Measurements from ENCODE around the gene TRIM72.
"Not testable (repeated sequence)": the region's sequence is repeated elsewhere in the genome, so short reads cannot be mapped to it uniquely, and the experiment has no call there.

TRIM72 gene

DNA sequence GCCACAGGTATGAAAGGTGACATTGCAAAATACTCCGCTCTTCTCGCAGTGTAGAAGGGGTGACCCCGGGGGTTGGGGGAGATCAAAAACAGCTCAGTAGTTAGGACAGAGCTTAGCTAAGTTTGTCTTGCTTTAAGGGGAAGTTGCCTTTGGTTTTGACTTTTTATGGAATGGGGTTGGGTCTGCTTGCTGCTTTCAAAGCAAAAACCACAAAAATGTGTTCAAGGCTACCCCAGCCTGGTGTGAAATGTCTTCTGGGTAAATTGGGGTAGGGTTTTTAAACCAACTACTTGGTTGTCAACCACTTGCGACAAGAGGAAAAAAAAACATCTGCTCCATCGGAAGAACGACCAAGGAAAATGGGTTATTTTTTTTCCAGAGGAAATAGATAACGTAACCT lies 27.7 kb upstream of the TRIM72 start:
- Mint-ChIP-seq H3K9me3 (no peaks in the 10 kb centered on the region), H3K4me1 (peaks cover 92% of the 10 kb centered on the region), H3K27me3 (no peaks in the 10 kb centered on the region), H3K4me3 (peak overlapping the region; percentile 97), H3K36me3 (ENCODE audit: low read depth) (peaks cover 98% of the 10 kb centered on the region), H3K27ac (peak overlapping the region; percentile 87)
- ATAC-seq, result no peak
- DNase-seq, result no peak

DNA sequence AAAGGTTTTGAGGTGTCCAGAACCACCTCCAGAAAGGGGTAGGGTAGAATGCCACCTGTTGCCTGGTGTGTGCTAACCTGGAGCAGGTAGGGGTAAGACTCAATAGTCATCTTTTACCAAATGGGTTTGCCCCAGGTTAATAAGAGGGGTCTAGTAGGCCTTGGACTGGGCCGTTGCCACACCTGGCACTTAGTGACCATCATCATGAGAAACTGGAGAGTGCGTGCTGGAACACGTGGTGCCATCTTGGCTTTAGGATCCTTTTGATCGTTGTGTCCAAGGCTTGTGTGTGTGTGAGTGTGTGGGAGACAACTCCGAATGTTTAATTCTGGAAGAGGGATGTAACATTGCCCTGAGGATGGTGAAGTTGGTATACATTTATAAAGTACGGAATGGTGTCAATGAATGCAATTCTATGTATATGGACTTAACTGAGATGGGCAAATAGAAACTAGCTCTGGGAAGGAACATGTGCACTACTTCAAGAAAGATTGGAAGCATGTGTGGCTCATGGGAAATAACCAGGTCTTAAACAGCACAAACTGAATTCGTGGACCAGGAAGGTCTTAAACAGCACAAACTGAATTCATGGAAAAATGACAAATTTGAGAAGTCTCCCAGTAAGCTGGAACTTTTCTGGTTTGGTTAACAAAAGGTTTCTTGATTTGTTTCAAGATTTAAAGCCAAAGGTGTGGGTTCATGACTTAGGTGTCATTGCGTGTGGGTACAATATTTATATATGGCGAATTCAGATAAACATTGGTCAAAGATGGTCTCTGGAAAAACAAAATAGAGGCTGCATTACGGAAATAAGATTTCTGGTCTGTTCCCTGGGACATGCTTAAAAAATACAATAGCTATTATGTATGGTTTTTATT lies 26.8 kb upstream of the TRIM72 start:
- Mint-ChIP-seq H3K4me3 (no peak overlapping the region), H3K9me3 (no peaks in the 10 kb centered on the region), H3K4me1 (peaks cover 92% of the 10 kb centered on the region), H3K27ac (peak overlapping the region; percentile 87), H3K36me3 (ENCODE audit: low read depth) (peaks cover 99% of the 10 kb centered on the region), H3K27me3 (no peaks in the 10 kb centered on the region)
- ATAC-seq (no peak), DNase-seq (no peak)

DNA sequence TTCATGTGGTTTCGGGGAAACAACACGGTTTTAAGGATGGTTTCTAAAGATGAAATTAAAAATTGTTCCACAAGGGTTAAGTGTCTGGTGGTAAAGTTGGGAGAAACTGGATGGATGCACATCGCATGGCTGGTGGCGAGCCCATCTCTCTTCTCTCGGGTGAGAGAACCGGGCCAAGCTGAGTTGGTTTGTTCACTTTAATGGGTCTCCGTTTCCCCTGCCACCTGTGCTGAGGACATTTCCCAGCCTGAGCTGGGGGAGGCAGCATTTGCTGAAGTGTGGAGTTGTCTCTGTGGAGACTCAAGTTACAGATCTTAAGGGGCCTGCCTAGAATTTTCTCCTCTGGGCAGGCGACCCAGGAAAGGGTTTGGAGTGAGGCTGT lies 26.1 kb upstream of the TRIM72 start:
- no peaks in the 10 kb centered on the region for H3K9me3 Mint-ChIP-seq
- H3K27me3 Mint-ChIP-seq, result no peaks in the 10 kb centered on the region
- peak overlapping the region; percentile 87 for H3K27ac Mint-ChIP-seq
- peaks cover 98% of the 10 kb centered on the region for H3K36me3 Mint-ChIP-seq (ENCODE audit: low read depth)
- DNase-seq, result no peak
- H3K4me3 Mint-ChIP-seq, result no peak overlapping the region
- peaks cover 87% of the 10 kb centered on the region for H3K4me1 Mint-ChIP-seq
- no peak for ATAC-seq

DNA sequence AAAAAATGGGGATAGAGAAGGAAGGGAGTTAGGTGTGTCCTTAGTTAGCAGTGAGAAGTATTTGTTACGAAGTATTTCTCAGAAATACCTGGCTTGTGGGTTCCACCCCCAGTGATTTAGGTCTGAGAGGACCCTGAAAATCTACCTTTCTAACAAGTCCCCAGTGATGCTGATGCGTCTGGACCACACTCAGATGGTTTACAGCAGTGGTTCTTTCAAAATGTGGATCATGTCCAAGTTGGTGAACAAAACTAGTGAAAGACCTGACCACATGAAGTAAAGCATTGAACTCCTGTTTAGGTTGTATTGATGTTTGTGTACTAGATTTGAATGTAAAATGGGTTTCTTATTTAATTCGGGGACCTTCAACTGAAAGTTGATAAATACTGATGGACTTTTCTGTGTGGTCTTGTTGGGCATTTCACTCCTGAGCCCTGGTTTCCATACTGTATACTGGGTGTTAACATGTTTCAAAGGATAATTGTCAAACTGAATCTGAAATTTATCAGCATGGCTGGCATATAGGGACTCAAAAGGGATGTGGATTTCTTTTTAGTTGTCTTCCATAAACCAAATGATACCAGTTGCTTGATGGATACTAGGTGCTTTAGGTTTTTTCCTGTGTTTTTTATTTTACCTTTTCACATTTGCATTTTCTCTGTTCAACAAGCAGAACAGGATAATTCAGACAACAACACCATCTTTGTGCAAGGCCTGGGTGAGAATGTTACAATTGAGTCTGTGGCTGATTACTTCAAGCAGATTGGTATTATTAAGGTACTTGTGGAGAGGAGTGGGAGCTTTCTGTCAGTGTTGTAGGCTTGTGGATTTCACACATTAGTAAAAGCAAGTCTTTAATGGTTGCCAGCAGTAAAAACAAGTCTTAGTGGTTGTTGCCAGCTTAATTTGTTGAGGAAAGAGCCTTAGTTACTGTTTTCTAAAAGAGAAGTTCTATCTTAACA lies 25.2 kb upstream of the TRIM72 start:
- Mint-ChIP-seq H3K36me3 (ENCODE audit: low read depth) (peaks cover 97% of the 10 kb centered on the region), H3K4me1 (peaks cover 83% of the 10 kb centered on the region)

DNA sequence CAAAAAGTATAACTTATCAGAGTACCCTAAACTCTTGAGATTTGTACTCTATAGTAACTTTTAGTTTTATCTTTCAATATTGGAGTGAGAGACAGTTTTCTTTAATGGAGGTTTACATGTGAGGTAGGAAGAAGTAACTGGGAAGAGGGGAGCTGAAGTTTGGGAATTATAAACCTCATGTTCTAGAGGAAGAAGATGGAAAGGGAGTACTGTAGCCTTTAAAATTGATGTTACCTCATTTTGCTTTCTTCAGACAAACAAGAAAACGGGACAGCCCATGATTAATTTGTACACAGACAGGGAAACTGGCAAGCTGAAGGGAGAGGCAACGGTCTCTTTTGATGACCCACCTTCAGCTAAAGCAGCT lies 24.5 kb upstream of the TRIM72 start:
- Mint-ChIP-seq H3K9me3 (no peaks in the 10 kb centered on the region), H3K4me3 (peak overlapping the region; percentile 2), H3K27ac (peak overlapping the region; percentile 87), H3K4me1 (peaks cover 82% of the 10 kb centered on the region), H3K27me3 (no peaks in the 10 kb centered on the region), H3K36me3 (ENCODE audit: low read depth) (peaks cover 98% of the 10 kb centered on the region)
- DNase-seq (no peak), ATAC-seq (no peak)

More for the DNA sequence above, 25.2 kb upstream of the TRIM72 start:
- H3K9me3 Mint-ChIP-seq, result no peaks in the 10 kb centered on the region
- H3K27ac Mint-ChIP-seq, result peak overlapping the region; percentile 87
- H3K4me3 Mint-ChIP-seq, result peak overlapping the region; percentile 12
- DNase-seq, result no peak
- no peak for ATAC-seq
- no peaks in the 10 kb centered on the region for H3K27me3 Mint-ChIP-seq

DNA sequence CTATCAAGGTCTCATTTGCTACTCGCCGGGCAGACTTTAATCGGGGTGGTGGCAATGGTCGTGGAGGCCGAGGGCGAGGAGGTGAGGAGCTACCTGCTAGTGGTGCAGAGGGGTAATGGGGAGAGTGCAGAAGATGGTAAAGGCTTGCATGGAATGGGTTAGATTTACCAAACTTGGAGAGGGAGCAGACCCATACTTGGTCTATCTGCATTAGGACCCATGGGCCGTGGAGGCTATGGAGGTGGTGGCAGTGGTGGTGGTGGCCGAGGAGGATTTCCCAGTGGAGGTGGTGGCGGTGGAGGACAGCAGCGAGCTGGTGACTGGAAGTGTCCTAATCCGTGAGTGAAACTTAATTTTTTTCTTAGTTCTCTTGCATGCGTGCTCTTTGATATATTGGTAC lies 23.9 kb upstream of the TRIM72 start:
- peaks cover 79% of the 10 kb centered on the region for H3K4me1 Mint-ChIP-seq
- no peak for ATAC-seq
- H3K4me3 Mint-ChIP-seq, result peak overlapping the region; percentile 50

DNA sequence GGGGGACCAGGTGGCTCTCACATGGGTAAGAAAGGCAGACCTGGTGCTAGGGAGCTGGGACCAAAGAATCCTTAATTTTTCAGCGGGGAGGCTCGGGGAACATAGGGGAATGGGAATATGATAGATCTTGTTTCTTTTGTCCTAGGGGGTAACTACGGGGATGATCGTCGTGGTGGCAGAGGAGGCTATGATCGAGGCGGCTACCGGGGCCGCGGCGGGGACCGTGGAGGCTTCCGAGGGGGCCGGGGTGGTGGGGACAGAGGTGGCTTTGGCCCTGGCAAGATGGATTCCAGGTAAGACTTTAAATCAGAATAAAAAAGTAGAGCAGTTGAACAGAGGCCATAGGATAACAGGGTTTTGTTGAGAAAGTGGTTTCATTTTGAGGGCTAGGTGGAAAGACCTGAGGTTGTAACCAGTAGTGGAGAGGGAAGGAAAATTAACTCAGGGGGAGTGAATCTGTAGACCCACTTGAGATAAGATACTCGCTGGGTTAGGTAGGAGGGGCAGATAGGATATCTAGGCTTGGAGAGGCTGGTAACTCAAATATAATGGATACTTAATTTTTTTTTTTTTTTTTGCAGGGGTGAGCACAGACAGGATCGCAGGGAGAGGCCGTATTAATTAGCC lies 23.0 kb upstream of the TRIM72 start:
- Mint-ChIP-seq H3K27me3 (no peaks in the 10 kb centered on the region), H3K4me1 (peaks cover 72% of the 10 kb centered on the region), H3K27ac (peak overlapping the region; percentile 12), H3K36me3 (ENCODE audit: low read depth) (peaks cover 95% of the 10 kb centered on the region), H3K4me3 (no peak overlapping the region), H3K9me3 (no peaks in the 10 kb centered on the region)
- DNase-seq (no peak), ATAC-seq (no peak)

More for the DNA sequence above, 23.9 kb upstream of the TRIM72 start:
- H3K27ac Mint-ChIP-seq, result peak overlapping the region; percentile 87
- peaks cover 97% of the 10 kb centered on the region for H3K36me3 Mint-ChIP-seq (ENCODE audit: low read depth)
- H3K27me3 Mint-ChIP-seq, result no peaks in the 10 kb centered on the region
- DNase-seq, result no peak
- no peaks in the 10 kb centered on the region for H3K9me3 Mint-ChIP-seq

DNA sequence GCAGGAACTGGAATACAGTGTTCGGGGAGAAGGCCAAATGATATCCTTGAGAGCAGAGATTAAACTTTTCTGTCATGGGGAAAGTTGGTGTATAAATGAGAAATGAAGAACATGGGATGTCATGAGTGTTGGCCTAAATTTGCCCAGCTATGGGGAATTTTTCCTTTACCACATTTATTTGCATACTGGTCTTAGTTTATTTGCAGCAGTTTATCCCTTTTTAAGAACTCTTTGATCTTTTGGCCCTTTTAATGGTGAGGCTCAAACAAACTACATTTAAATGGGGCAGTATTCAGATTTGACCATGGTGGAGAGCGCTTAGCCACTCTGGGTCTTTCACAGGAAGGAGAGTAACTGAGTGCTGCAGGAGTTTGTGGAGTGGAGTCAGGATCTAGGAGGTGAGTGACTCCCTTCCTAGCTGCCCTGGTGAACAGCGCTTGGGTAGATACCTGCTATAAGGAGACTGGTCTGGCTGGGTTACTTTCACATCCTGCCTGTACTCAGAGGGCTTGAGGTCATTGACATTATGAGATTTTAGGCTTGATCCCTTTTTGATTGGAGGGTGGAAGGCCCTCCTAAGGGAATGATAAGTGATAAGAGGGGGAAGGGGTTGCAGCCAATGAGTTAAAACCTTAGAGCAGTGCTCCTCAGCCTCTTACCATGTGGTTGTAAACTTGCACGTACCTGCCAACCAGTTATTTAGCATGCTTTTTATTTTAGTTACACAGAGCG lies 22.1 kb upstream of the TRIM72 start:
- H3K27ac Mint-ChIP-seq, result peak overlapping the region; percentile 76
- no peaks in the 10 kb centered on the region for H3K9me3 Mint-ChIP-seq

DNA sequence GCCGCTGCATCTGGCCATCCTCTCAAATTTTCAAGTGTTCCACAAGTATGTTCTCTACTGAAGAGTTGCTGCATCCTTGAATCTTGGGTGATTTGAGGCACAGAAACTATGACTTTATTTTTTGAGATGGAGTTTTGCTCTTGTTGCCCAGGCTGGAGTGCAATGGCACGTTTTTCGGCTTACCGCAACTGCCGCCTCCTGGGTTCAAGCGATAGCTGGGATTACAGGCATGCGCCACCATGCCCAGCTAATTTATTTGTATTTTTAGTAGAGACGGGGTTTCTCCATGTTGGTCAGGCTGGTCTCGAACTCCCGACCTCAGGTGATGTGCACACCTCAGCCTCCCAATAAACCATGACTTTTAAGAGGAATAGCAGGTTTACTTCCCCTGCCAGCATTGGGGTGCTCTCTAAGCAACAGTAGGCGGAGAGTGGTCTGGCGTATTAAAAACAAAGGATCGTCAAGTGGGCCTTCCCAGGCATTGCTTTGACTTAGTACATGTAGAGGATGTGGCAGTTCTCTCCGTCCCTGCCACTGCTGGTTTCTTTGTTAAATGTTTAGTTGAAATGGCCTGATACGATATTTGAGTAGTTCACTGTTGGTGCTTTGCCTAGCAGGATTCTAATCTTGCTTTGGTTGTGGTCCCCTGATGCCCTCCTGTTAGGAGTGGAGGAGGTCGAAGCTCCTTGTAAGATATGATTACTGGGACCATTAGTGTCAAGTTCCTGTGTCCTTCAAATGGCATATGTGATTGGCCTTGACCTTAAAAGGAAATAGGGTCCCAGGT lies 20.9 kb upstream of the TRIM72 start:
- H3K36me3 Mint-ChIP-seq (ENCODE audit: low read depth), result peaks cover 83% of the 10 kb centered on the region
- DNase-seq (no peak), ATAC-seq (no peak)
- no peaks in the 10 kb centered on the region for H3K27me3 Mint-ChIP-seq
- H3K4me1 Mint-ChIP-seq, result peaks cover 62% of the 10 kb centered on the region
- no peak overlapping the region for H3K4me3 Mint-ChIP-seq
- H3K27ac Mint-ChIP-seq, result peak overlapping the region; percentile 68
- no peaks in the 10 kb centered on the region for H3K9me3 Mint-ChIP-seq

More for the DNA sequence above, 22.1 kb upstream of the TRIM72 start:
- ATAC-seq (no peak), DNase-seq (no peak)
- Mint-ChIP-seq H3K4me1 (peaks cover 70% of the 10 kb centered on the region), H3K4me3 (no peak overlapping the region), H3K27me3 (no peaks in the 10 kb centered on the region), H3K36me3 (ENCODE audit: low read depth) (peaks cover 94% of the 10 kb centered on the region)

DNA sequence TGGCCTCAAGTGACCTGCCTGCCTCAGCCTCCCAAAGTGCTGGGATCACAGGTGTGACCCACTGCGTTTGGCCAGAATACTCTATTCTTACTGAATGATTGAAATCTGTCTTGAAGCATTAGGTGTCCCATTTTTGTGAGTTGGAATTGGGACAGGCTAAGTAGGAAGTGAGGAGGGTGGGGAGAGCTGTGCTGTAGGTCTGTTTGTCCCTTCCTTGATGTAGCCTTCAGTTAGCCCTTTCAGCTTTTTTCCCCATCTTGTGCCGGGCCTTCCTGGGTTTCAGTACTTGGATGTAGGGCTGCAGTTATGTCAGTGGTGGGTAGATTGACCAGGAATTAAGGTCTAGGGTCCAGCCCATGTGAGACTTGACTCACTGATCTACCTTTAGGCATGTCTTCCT lies 20.0 kb upstream of the TRIM72 start:
- Mint-ChIP-seq H3K4me3 (no peak overlapping the region), H3K27me3 (no peaks in the 10 kb centered on the region), H3K36me3 (ENCODE audit: low read depth) (peaks cover 74% of the 10 kb centered on the region), H3K4me1 (peaks cover 62% of the 10 kb centered on the region), H3K9me3 (no peaks in the 10 kb centered on the region), H3K27ac (no peak overlapping the region)
- DNase-seq (no peak), ATAC-seq (no peak)

DNA sequence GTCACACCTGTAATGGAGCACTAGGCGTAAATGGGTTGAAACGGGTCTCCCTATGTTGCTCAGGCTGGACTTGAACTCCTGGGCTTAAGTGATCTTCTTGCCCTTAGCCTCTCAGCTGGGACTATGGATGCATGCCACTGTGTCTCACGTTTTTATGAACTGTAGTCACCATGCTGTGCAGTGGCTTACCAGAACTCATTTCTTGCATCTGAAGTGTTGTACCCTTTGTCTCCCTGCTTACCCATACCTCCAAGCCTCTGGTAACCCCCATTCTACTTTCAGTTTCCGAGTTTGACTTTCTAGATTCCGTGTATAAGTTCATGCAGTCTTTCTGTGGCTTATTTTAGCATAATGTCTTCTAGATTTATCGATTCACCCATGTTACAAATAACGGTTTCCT lies 19.0 kb upstream of the TRIM72 start:
- ATAC-seq, result no peak
- Mint-ChIP-seq H3K27ac (peak overlapping the region; percentile 59), H3K9me3 (no peaks in the 10 kb centered on the region), H3K36me3 (ENCODE audit: low read depth) (peaks cover 67% of the 10 kb centered on the region), H3K4me3 (no peak overlapping the region), H3K4me1 (peaks cover 63% of the 10 kb centered on the region), H3K27me3 (no peaks in the 10 kb centered on the region)
- no peak for DNase-seq

DNA sequence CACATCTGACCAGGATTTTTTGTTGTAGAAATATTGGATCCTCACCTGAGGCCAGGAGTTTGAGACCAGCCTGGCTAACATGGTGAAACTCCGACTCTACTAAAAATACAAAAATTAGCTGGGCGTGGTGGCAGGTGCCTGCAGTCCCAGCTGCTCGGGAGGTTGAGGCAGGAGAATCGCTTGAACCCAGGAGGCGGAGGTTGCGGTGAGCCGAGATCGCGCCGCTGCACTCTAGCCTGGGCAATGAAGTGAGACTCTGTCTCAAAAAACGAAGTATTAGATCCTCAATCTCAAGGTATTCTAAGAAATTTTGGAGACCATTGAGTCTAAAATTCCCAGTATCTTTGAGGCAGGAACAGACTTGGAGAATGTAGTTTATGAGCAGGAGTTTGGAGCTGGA lies 18.1 kb upstream of the TRIM72 start:
- Mint-ChIP-seq H3K4me1 (peaks cover 62% of the 10 kb centered on the region), H3K36me3 (ENCODE audit: low read depth) (peaks cover 59% of the 10 kb centered on the region)
- not testable (repeated sequence) for H3K27me3 Mint-ChIP-seq, H3K9me3 Mint-ChIP-seq, DNase-seq, H3K27ac Mint-ChIP-seq, ATAC-seq, H3K4me3 Mint-ChIP-seq

DNA sequence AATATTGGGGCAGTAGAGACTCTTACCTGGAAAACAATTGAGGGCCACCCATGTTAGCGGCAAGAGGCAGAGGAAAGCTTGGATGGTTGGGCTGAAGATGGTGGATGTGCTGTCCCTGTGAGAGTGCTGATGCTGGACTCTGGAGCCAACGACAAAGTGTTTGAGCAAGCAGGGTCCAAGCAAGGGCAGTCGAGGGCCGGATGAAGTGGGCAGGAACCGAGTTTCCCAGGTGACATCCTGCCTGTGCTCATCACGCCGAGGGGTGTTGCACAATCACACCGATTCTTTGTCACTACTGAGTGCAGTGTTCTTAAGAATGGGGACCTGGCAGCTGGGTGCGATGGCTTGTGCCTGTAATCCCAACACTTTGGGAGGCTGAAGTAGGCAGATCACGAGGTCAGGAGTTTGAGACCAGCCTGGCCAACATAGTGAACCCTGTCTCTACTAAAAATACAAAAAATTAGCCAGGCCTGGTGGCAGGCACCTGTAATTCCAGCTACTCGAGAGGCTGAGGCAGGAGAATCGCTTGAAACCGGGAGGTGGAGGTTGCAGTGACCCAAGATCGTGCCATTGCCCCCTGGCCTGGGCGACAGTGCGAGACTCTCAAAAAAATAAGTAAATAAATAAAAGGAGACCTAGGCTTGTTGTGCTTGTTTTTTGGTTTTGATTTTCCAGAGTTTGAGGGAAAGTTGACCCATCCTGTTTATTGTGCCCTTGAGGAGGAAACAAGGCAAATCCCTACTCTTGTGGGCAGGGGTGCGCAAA lies 17.4 kb upstream of the TRIM72 start:
- H3K27me3 Mint-ChIP-seq, result no peaks in the 10 kb centered on the region
- ATAC-seq, result no peak
- no peak overlapping the region for H3K4me3 Mint-ChIP-seq
- H3K4me1 Mint-ChIP-seq, result peaks cover 64% of the 10 kb centered on the region
- no peak overlapping the region for H3K27ac Mint-ChIP-seq
- peaks cover 52% of the 10 kb centered on the region for H3K36me3 Mint-ChIP-seq (ENCODE audit: low read depth)
- no peak for DNase-seq
- no peaks in the 10 kb centered on the region for H3K9me3 Mint-ChIP-seq

All from activated naive CD8-positive, alpha-beta T cell treated with anti-CD3 and anti-CD28 coated beads, Interleukin-2, amount 50 U/mL, for 24 hours (primary cell).